Suprapubic skin (tissue), 4 donors: ENCODE measurements around the gene CACNA2D2. TPM values are rescaled to one million over a fixed set of nuclear protein-coding genes. Genes with fewer than 3 reads are reported as not detected.

Source experiments
- DNase-seq, 2 donors: peaks; one replicate each; pipeline ENCODE4 v3.0.0-alpha.2; 2019; ENCODE audit warnings: low spot score in 2 of 2
- H3K27ac ChIP-seq: fragments of 200-600 bp; sonication (generic); one replicate; pipeline ENCODE4 v1.5.1; 2019
- H3K27me3 ChIP-seq: fragments of 200-600 bp; sonication (generic); one replicate; pipeline ENCODE4 v1.5.1; 2019
- H3K36me3 ChIP-seq: fragments of 200-600 bp; sonication (generic); one replicate; pipeline ENCODE4 v1.5.1; 2019
- H3K4me1 ChIP-seq: fragments of 200-600 bp; sonication (generic); one replicate; pipeline ENCODE4 v1.5.1; 2019
- H3K4me3 ChIP-seq: fragments of 200-600 bp; sonication (generic); one replicate; pipeline ENCODE4 v1.5.1; 2019; ENCODE audit warnings: mild to moderate bottlenecking
- H3K9me3 ChIP-seq: fragments of 200-600 bp; sonication (generic); one replicate; pipeline ENCODE4 v1.5.1; 2019
- EP300 ChIP-seq: sonication (generic); formaldehyde crosslinking; IDR thresholded peaks from one replicate; pipeline ENCODE4 v1.6.1; 2017; ENCODE audit warnings: antibody characterized with exemption
- POLR2A ChIP-seq, 2 donors: fragments of 450-650 bp; IDR thresholded peaks; one replicate each; pipeline ENCODE4 v1.6.1; 2017; ENCODE audit warnings: antibody characterized with exemption in 2 of 2, mild to moderate bottlenecking in 2 of 2, moderate library complexity in 2 of 2
- POLR2AphosphoS5 ChIP-seq, 3 donors: sonication (generic); formaldehyde crosslinking; IDR thresholded peaks; one replicate each; pipeline ENCODE4 v1.6.1; 2017; ENCODE audit warnings: antibody characterized with exemption in 3 of 3
- WGBS: methylation state at CpG from one replicate; pipeline ENCODE4 v1.1.5; 2018; 5-methylcytosine and 5-hydroxymethylcytosine counted together
- total RNA-seq, 4 donors: library from RNA; depleted of rRNA; stranded (reverse); fragments of >200 nt; gene quantifications; one replicate each; pipeline ENCODE4 v1.1.0, GENCODE V29; 2016
- TF ChIP-seq, protein P1 (sequence below), 2 donors: fragments of 200-600 bp in 1 of 2; fragments of 450-650 bp in 1 of 2; sonication (generic) in 1 of 2; IDR thresholded peaks; one replicate each; pipeline ENCODE4 v1.5.1; 2016 to 2019; ENCODE audit warnings: antibody characterized with exemption in 2 of 2, mild to moderate bottlenecking in 1 of 2, moderate library complexity in 1 of 2

Gene CACNA2D2
- total RNA-seq, 4 donors from 2014 or later = 1.4 to 5.6 (median 1.7) TPM

DNA sequence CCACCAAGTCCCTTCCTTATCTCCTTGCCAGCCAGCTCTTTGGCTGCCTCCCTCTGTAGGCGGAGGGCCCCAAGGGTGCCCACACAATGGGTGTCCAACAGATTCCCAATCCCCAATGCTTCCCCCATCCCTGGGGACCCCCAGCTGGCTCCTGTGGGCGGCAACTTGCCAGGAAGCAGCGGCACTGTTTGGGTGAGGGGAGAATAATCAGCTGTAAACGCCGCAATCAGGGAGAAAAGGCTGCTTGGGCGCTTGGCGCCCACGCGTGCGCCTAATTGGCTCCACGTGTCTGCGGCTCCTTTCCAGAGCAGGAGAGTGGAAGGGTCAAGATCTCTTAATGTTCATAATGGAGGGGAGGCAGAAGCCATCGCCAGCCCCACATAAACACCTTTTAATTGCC is 76.2 kb downstream of the CACNA2D2 start:
- no peak overlapping the region for H3K27ac ChIP-seq
- 94% methylated on average over 3 of the region's 13 CpGs for WGBS
- H3K4me1 ChIP-seq = no peaks in the 10 kb centered on the region
- no peaks in the 10 kb centered on the region for H3K36me3 ChIP-seq
- no peaks in the 10 kb centered on the region for H3K27me3 ChIP-seq
- TF ChIP-seq EP300 = no peak
- TF ChIP-seq POLR2A (IDR thresholded peaks at IDR 0.05) = no peak
- no peak for TF ChIP-seq POLR2AphosphoS5 (IDR thresholded peaks at IDR 0.05)
- TF ChIP-seq, protein P1, sequence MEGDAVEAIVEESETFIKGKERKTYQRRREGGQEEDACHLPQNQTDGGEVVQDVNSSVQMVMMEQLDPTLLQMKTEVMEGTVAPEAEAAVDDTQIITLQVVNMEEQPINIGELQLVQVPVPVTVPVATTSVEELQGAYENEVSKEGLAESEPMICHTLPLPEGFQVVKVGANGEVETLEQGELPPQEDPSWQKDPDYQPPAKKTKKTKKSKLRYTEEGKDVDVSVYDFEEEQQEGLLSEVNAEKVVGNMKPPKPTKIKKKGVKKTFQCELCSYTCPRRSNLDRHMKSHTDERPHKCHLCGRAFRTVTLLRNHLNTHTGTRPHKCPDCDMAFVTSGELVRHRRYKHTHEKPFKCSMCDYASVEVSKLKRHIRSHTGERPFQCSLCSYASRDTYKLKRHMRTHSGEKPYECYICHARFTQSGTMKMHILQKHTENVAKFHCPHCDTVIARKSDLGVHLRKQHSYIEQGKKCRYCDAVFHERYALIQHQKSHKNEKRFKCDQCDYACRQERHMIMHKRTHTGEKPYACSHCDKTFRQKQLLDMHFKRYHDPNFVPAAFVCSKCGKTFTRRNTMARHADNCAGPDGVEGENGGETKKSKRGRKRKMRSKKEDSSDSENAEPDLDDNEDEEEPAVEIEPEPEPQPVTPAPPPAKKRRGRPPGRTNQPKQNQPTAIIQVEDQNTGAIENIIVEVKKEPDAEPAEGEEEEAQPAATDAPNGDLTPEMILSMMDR (IDR thresholded peaks at IDR 0.05) = no peak
- DNase-seq = no peak
- no peaks in the 10 kb centered on the region for H3K9me3 ChIP-seq
- no peak overlapping the region for H3K4me3 ChIP-seq

DNA sequence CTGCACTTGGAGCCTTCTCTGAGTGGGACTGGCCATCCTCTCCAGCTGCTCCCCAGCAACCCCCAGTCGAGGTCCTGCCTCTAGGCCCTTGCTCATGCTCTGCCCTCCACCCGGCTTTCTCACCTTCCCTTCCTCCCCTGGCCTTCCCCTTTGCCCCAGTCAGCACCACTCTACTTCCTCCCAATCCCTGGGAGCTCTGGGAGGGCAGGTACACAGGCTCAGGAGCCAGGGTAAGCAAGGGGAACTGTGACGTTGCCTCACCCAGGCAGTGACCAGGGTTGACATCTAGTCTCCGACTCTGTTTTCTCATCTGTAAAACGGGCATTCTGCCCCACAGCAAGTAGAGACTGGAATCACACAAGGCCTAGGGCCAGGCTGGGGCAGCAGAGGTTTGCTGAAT is 77.5 kb downstream of the CACNA2D2 start:
- 71% methylated on average over 5 of the region's 5 CpGs for WGBS
- TF ChIP-seq POLR2A (IDR thresholded peaks at IDR 0.05) (no peak), EP300 (no peak), POLR2AphosphoS5 (IDR thresholded peaks at IDR 0.05) (no peak)
- TF ChIP-seq, protein P1 (IDR thresholded peaks at IDR 0.05) = no peak
- Histone ChIP-seq H3K27me3 (no peaks in the 10 kb centered on the region), H3K4me1 (no peaks in the 10 kb centered on the region), H3K36me3 (no peaks in the 10 kb centered on the region), H3K9me3 (no peaks in the 10 kb centered on the region), H3K27ac (no peak overlapping the region), H3K4me3 (no peak overlapping the region)
- no peak for DNase-seq

DNA sequence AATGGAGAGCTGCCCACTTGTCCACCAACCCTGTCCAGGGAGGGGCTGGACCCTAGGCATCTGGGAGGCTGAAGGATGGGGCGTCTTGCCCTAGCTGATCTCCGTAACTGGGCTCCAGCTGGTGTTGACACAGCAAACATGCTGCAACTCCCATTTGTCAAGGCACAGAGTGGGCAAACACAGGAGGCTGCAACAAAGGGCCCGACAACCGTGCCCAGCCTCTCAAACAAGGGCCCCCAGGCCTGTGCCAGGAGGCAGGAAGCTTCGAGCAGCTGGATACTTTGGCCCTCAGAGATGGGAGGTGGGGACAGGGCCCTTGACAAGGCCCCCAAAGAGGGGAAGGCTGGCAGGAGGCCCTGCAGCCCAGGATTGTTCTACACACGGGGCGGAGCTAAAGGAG is 79.9 kb downstream of the CACNA2D2 start:
- Histone ChIP-seq H3K36me3 (no peaks in the 10 kb centered on the region), H3K4me1 (no peaks in the 10 kb centered on the region), H3K27me3 (no peaks in the 10 kb centered on the region), H3K9me3 (no peaks in the 10 kb centered on the region), H3K27ac (no peak overlapping the region), H3K4me3 (no peak overlapping the region)
- DNase-seq = no peak
- WGBS = no CpG with 5 or more reads among the region's 7 CpGs
- TF ChIP-seq POLR2AphosphoS5 (IDR thresholded peaks at IDR 0.05) (no peak), POLR2A (IDR thresholded peaks at IDR 0.05) (no peak), EP300 (no peak)
- TF ChIP-seq, protein P1 (IDR thresholded peaks at IDR 0.05) = no peak

DNA sequence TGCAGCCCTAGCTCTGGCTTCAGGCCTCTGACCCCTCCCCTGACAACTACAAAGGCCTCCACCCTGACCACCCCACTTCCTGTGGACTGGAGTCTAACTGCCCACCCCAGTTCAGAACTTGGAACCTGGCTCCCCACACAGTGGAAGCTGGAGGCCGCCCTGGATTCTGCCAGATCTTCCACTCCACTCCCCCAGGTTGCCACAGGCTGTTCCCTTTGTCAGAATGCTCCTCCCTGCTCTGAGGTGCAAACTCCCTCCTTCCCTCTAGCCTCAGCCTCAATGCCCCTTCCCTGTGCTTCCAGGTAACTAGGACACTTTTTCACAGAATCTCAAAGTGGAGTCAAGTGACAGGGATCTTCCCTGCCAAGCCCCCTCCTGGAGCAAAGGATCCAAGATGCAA is 81.3 kb downstream of the CACNA2D2 start:
- 89% methylated on average over 1 of the region's 1 CpG for WGBS
- Histone ChIP-seq H3K4me1 (peaks cover 5% of the 10 kb centered on the region), H3K9me3 (no peaks in the 10 kb centered on the region), H3K27ac (no peak overlapping the region), H3K27me3 (no peaks in the 10 kb centered on the region), H3K4me3 (no peak overlapping the region), H3K36me3 (no peaks in the 10 kb centered on the region)
- DNase-seq = no peak
- TF ChIP-seq, protein P1 (IDR thresholded peaks at IDR 0.05) = no peak
- TF ChIP-seq POLR2AphosphoS5 (IDR thresholded peaks at IDR 0.05) (no peak), POLR2A (IDR thresholded peaks at IDR 0.05) (no peak), EP300 (no peak)

DNA sequence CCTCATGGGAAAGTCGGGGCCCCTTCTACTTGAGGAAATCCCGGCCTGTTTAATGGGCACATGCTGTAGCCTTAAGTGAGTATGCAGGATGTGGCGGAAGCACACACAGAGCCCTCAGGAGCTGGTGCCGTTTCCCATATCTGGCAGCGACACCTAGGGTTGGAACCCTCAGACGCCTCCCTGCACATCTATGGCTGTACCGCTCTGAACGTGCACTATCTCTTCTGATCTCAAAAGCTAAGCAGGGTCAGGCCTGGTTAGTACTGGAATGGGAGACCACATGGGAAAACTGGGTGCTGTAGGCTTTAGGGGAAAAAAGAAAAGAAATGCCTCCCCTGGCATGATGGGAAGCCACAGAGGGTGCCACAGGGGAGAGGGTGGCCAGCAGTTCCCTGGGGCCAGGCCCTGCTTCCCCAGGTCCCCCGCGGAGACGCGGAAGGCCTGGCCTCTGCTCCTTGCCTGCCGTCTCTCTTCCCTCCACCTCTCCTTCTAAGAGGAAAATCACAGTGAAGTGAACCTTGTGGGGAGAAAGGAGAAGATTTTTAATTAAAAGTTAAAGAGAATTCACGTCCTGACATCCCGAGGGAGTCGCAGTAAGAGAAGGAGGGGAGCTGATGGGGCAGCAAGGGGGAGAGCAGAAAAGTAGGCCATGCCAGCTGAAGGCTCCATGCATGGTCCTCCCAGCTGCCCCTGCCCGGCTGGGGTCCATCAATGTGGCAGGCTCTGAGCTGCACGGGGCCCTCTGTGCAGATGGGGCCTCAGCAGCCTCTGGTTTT is 83.7 kb downstream of the CACNA2D2 start:
- peaks cover 5% of the 10 kb centered on the region for H3K4me1 ChIP-seq
- no peaks in the 10 kb centered on the region for H3K9me3 ChIP-seq
- H3K36me3 ChIP-seq = no peaks in the 10 kb centered on the region
- H3K4me3 ChIP-seq = no peak overlapping the region
- no peak for DNase-seq
- no peaks in the 10 kb centered on the region for H3K27me3 ChIP-seq
- 89% methylated on average over 17 of the region's 18 CpGs for WGBS
- no peak overlapping the region for H3K27ac ChIP-seq
- TF ChIP-seq, protein P1 (IDR thresholded peaks at IDR 0.05) = no peak
- TF ChIP-seq POLR2AphosphoS5 (IDR thresholded peaks at IDR 0.05) (no peak), EP300 (no peak), POLR2A (IDR thresholded peaks at IDR 0.05) (no peak)
